Stomach (tissue), 9 donors: ENCODE results near the gene SUCLA2. TPM values are rescaled to one million over a fixed set of nuclear protein-coding genes. Genes with fewer than 3 reads are reported as not detected.

ENCODE experiments used
- DNase-seq, 2 donors: peaks; one replicate each; pipeline versions ENCODE4 v3.0.0 to v3.0.0-alpha.2; 2013 to 2019
- H3K27ac ChIP-seq, 5 donors: fragments of 200-600 bp in 4 of 5; sonication (generic) in 4 of 5; one replicate each; pipeline ENCODE4 v1.5.1; 2013 to 2019; ENCODE audit warnings: mild to moderate bottlenecking in 1 of 5, moderate library complexity in 1 of 5
- H3K27me3 ChIP-seq, 3 donors: fragments of 200-600 bp; sonication (generic); one replicate each; pipeline ENCODE4 v1.5.1; 2017 to 2019; ENCODE audit warnings: mixed run types in 1 of 3
- H3K36me3 ChIP-seq, 4 donors: fragments of 200-600 bp; sonication (generic); 1 replicate in 3 of 4; 2 replicates in 1 of 4; pipeline ENCODE4 v1.5.1; 2016 to 2019
- H3K4me1 ChIP-seq, 4 donors: fragments of 200-600 bp; sonication (generic); one replicate each; pipeline ENCODE4 v1.5.1; 2016 to 2019
- H3K4me3 ChIP-seq, 4 donors: fragments of 200-600 bp; sonication (generic) in 3 of 4; one replicate each; pipeline ENCODE4 v1.5.1; 2016 to 2019; ENCODE audit warnings: mild to moderate bottlenecking in 1 of 4
- H3K9me3 ChIP-seq, 4 donors: fragments of 200-600 bp; sonication (generic); one replicate each; pipeline ENCODE4 v1.5.1; 2016 to 2019
- CTCF ChIP-seq, 7 experiments: fragments of 450-650 bp in 4 of 7; fragments of 200-600 bp in 3 of 7; sonication (generic) in 3 of 7; IDR thresholded peaks; one replicate each; pipeline ENCODE4 v1.5.1; 2016 to 2019; ENCODE audit warnings: antibody characterized with exemption in 7 of 7, control low read depth in 2 of 7, mild to moderate bottlenecking in 1 of 7
- EP300 ChIP-seq: sonication (generic); formaldehyde crosslinking; IDR thresholded peaks from one replicate; pipeline ENCODE4 v1.6.1; 2017; ENCODE audit warnings: antibody characterized with exemption
- POLR2A ChIP-seq, 4 donors: fragments of 450-650 bp; IDR thresholded peaks; one replicate each; pipeline ENCODE4 v1.6.1; 2016; ENCODE audit warnings: antibody characterized with exemption in 4 of 4, control low read depth in 2 of 4, mild to moderate bottlenecking in 1 of 4, moderate library complexity in 1 of 4
- POLR2AphosphoS5 ChIP-seq, 3 donors: sonication (generic); formaldehyde crosslinking; IDR thresholded peaks; one replicate each; pipeline ENCODE4 v1.6.1; 2016; ENCODE audit warnings: antibody characterized with exemption in 3 of 3
- WGBS, 5 donors: extraction: QIAGEN DNeasy Blood & Tissue Kit in 3 of 5; methylation state at CpG; one replicate each; pipeline versions ENCODE4 v1.1.5 to v1.1.7; 2013 to 2018; 5-methylcytosine and 5-hydroxymethylcytosine counted together
- intact Hi-C: fragments of 100-400 bp; cut with DNase I; formaldehyde crosslinking; loops from one replicate; pipeline ENCODE4 v1.15.1; 2023; ENCODE audit warnings: low total_unique reads
- polyA plus RNA-seq, 3 donors: library from polyadenylated mRNA; stranded (reverse); fragments of 200-250 nt; gene quantifications; one replicate each; pipeline ENCODE4 v1.2.3, GENCODE V29; 2013
- total RNA-seq, 5 donors: library from RNA; depleted of rRNA; stranded (reverse); fragments of >200 nt; gene quantifications; one replicate each; pipeline versions ENCODE4 v1.1.0 to v1.2.3, GENCODE V29; 2014 to 2016
- donor health status: healthy with polysubstance abuse.
- donor health status: Bipolar disorder and iron deficiency.
- donor health status: healthy.

The SUCLA2 gene
- total and polyA plus RNA-seq, 8 donors: 8.1 to 77.3 (median 33.5) TPM

- intact Hi-C loops: no loop called here
- Histone ChIP-seq H3K9me3 (no peaks in the 10 kb centered on the region), H3K27me3 (no peaks in the 10 kb centered on the region), H3K4me3 (no peak overlapping the region), H3K4me1 (peaks cover 0 to 14% (median 0%) of the 10 kb centered on the region in 4 donors), H3K36me3 (peaks cover 8 to 74% (median 70%) of the 10 kb centered on the region in 4 donors), H3K27ac (no peak overlapping the region)
- DNase-seq: no peak
- 41 to 97% (median 96%) methylated on average over 1 of the region's 1 CpG for WGBS, 5 donors
- TF ChIP-seq CTCF (IDR thresholded peaks at IDR 0.05): no peak
Observed at GRCh38 chr13:47990427-47990826, 10.6 kb downstream of the SUCLA2 start.

GRCh38 chr13:47983070-47983469 lies 18.0 kb downstream of the SUCLA2 start:
- intact Hi-C loops: no loop called here
- Histone ChIP-seq H3K27ac (no peak overlapping the region), H3K4me1 (no peaks in the 10 kb centered on the region), H3K9me3 (peaks cover 0 to 3% (median under 1%) of the 10 kb centered on the region in 4 donors), H3K36me3 (peaks cover 11 to 57% (median 54%) of the 10 kb centered on the region in 4 donors), H3K4me3 (no peak overlapping the region), H3K27me3 (no peaks in the 10 kb centered on the region)
- 92 to 99% (median 96%) methylated on average over 2 of the region's 2 CpGs for WGBS, 5 donors
- no peak for DNase-seq
- TF ChIP-seq EP300 (no peak), POLR2A (IDR thresholded peaks at IDR 0.05) (no peak), POLR2AphosphoS5 (IDR thresholded peaks at IDR 0.05) (no peak), CTCF (IDR thresholded peaks at IDR 0.05) (no peak)

GRCh38 chr13:47976325-47976724 lies 24.7 kb downstream of the SUCLA2 start:
- Histone ChIP-seq H3K9me3 (peaks cover 0 to 10% (median 5%) of the 10 kb centered on the region in 4 donors), H3K4me3 (no peak overlapping the region), H3K4me1 (no peaks in the 10 kb centered on the region), H3K27me3 (no peaks in the 10 kb centered on the region), H3K27ac (no peak overlapping the region), H3K36me3 (peaks cover 10 to 55% (median 44%) of the 10 kb centered on the region in 4 donors)
- no peak for DNase-seq
- TF ChIP-seq CTCF (IDR thresholded peaks at IDR 0.05) (no peak), POLR2A (IDR thresholded peaks at IDR 0.05) (no peak)
- intact Hi-C loops: no loop called here
- 83 to 96% (median 92%) methylated on average over 1 of the region's 1 CpG for WGBS, 5 donors

- H3K9me3 ChIP-seq: peaks cover 0 to 3% (median 0%) of the 10 kb centered on the region in 4 donors
- H3K4me1 ChIP-seq: no peaks in the 10 kb centered on the region
- no peak overlapping the region for H3K4me3 ChIP-seq
- intact Hi-C loops: no loop called here
- DNase-seq: no peak
- WGBS, 5 donors: 97 to 100% (median 99%) methylated on average over 3 of the region's 3 CpGs
- H3K27me3 ChIP-seq: no peaks in the 10 kb centered on the region
- H3K27ac ChIP-seq: no peak overlapping the region
- H3K36me3 ChIP-seq: peaks cover 18 to 93% (median 85%) of the 10 kb centered on the region in 4 donors
- TF ChIP-seq CTCF (IDR thresholded peaks at IDR 0.05) (no peak), POLR2AphosphoS5 (IDR thresholded peaks at IDR 0.05) (no peak), EP300 (no peak), POLR2A (IDR thresholded peaks at IDR 0.05) (no peak)
Observed at GRCh38 chr13:47964863-47965262, 36.2 kb downstream of the SUCLA2 start.
